GM12891 (cell line): ENCODE measurements around the gene ELOVL1.
A peak's percentile ranks its signal among the peaks of the same experiment; 100 is the strongest.

Experiments used
- DNase-seq: peaks from one replicate; pipeline ENCODE4 v3.0.0; 2011; ENCODE audit warnings: low spot score; ENCODE audit not compliant: insufficient read length
- FAIRE-seq: peaks from 2 replicates; lab custom pipeline; 2011; peaks lifted over from hg19 to GRCh38; lab: Jason Lieb, UNC
- PAX5 ChIP-seq: IDR thresholded peaks from 2 replicates; pipeline ENCODE4 v1.6.1; 2011; ENCODE audit warnings: low read length, moderate library complexity, mild to moderate bottlenecking; ENCODE audit not compliant: insufficient read depth, severe bottlenecking
- POLR2A ChIP-seq: IDR thresholded peaks from 2 replicates; pipeline ENCODE4 v1.6.1; 2011; ENCODE audit warnings: low read depth, low read length, control low read depth
- POLR2AphosphoS5 ChIP-seq: IDR thresholded peaks from 2 replicates; pipeline ENCODE4 v1.6.1; 2011; ENCODE audit warnings: low read depth, low read length, control low read depth
- POU2F2 ChIP-seq: IDR thresholded peaks from 2 replicates; pipeline ENCODE4 v1.6.1; 2011; ENCODE audit warnings: low read depth, mild to moderate bottlenecking, control low read depth, low read length, moderate library complexity
- SPI1 ChIP-seq: IDR thresholded peaks from 2 replicates; pipeline ENCODE4 v1.6.1; 2011; ENCODE audit warnings: low read depth, low read length, control low read depth
- TAF1 ChIP-seq: IDR thresholded peaks from 2 replicates; pipeline ENCODE4 v1.6.1; 2011; ENCODE audit warnings: low read depth, low read length, control low read depth

The ELOVL1 gene

DNA sequence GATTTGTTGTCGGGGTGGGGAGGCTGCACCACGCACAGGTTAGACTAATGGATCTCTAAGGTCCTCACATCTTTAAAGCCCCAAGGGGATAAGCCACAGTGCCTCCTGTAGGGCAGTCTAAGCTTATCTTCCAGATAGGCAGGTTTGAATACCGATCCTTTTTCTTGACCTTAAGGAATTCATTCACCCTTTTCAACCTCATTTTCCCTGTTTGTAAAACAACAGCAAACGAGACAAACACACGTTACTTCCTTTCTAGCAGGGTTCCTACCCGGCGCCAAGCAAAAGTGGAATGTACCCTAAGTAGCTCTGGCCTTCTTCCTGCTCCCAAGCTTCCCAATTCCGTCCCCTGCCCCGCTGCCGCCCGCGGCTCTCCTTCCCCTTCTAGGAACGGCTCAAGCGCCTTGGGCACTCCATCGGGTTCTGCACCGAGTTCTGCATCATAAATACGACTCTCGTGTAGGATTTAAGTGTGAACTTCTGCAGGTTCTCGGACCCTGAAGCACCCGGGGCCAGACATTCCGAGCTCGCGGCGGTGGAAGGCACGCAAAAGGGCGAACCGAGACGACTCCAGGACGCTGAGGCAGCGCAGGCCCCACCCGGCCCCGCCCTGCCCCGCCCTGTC is 9.6 kb downstream of the ELOVL1 start:
- TF ChIP-seq POU2F2 (no peak), TAF1 (no peak), PAX5 (no peak), SPI1 (no peak), POLR2A (no peak; the same call in 1 of the 2 replicates), POLR2AphosphoS5 (no peak)
- peak; percentile 43 for DNase-seq
- FAIRE-seq = peak; percentile 50

DNA sequence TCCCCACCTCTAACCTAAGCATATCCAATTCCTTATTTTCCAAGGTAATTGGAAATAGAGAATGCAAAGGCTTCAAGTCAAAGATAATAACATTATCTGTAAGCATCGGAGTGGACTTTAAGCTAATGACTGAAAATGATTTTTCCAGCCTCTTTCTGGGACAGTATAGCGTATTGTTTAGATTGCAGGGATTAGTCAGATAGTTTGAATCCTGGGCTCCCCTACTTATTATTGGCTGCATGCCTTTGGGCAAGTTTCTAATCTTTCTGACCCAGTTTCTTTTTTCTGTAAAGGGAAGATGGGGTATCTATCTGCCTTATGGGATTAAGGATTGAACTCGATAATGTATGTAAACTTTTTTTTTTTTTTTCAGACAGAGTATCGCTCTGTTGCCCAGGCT is 10.6 kb downstream of the ELOVL1 start:
- no peak for DNase-seq
- TF ChIP-seq POU2F2 (no peak), POLR2AphosphoS5 (no peak), POLR2A (no peak), TAF1 (no peak), SPI1 (no peak), PAX5 (no peak)
- no peak for FAIRE-seq

DNA sequence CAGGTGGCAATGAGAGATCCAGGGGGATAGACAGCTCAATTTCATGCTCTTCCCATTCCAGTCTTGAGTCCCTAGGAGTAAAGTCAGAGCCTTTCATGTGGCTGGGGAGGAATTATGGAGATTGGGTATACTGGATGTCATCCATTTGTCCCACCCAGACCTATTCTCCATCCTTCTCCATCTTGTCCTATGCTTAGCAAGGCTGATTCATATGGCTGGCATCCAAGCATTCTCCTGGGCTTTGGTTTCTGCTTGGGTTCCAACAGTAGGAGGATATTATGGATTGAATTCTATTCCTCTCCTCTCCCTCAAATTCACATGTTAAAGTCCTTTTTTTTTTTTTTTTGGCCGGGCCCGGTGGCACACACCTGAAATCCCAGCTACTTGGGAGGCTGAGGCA is 12.9 kb downstream of the ELOVL1 start:
- DNase-seq = no peak
- FAIRE-seq = no peak
- TF ChIP-seq POLR2A (no peak), POU2F2 (no peak), POLR2AphosphoS5 (no peak)

DNA sequence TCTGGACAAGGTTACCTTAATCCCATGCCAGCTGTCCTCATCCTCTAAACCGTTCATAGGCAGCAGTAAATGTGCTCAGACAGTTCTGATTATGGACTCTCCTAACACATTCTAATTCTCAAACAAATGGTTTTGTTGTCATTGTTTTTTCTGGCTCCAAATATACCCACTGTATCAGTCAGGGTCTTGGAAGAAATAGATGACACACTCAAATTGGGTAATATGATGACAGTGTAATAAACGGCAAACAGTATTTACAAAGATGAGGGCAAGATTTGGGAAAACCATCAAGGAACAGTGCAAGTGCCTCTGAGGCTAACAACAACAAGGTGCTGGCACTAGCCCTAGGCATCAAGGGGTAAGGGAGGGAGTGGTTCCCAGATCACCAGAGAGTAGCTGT is 13.3 kb downstream of the ELOVL1 start:
- FAIRE-seq (no peak), DNase-seq (no peak)
- no peak for TF ChIP-seq SPI1
- no peak for TF ChIP-seq POU2F2
- no peak for TF ChIP-seq POLR2AphosphoS5
- TF ChIP-seq TAF1 = no peak
- TF ChIP-seq PAX5 = no peak
- TF ChIP-seq POLR2A = no peak

DNA sequence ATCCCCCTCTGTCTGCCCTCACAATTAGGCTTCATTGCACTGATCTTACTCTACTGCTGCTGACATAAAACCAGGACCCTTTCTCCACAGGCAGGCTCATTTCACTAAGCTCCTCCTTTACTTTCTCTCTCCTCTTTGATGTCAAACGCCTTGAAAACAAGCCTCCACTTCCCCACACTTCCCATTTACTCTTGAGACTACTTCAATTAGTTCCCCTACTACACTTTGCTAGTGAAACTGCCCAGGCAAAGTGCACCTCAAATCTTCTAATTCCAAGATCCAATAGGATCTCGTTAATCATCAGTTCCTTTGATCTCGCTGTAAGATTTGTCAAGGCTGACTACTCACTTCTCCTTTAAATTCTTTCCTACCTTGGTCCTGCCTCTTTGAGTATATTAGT is 14.9 kb downstream of the ELOVL1 start:
- no peak for TF ChIP-seq SPI1
- TF ChIP-seq POLR2AphosphoS5 = no peak
- TF ChIP-seq POU2F2 = no peak
- TF ChIP-seq POLR2A = no peak
- no peak for TF ChIP-seq PAX5
- TF ChIP-seq TAF1 = no peak
- FAIRE-seq (no peak), DNase-seq (no peak)

DNA sequence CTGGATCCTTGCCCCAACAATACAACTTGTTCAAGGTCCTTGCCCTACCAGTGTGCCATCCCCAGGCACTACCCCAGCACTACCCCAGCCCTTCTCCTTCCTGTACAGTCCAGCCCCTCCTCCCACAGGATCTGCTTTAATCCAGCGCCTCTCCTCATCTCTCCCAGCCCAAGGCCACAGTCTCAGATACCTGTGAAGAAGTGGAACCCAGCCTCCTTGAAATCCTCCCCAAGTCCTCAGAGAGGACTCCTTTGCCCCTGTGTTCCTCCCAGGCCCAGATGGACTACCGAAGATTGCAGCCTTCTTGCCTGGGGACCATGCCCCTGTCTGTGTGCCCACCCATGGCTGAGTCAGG is 15.5 kb downstream of the ELOVL1 start:
- TF ChIP-seq PAX5 = no peak
- TF ChIP-seq TAF1 = no peak
- no peak for TF ChIP-seq POLR2AphosphoS5
- no peak for TF ChIP-seq POLR2A
- no peak for TF ChIP-seq POU2F2
- TF ChIP-seq SPI1 = no peak
- FAIRE-seq (no peak), DNase-seq (no peak)

DNA sequence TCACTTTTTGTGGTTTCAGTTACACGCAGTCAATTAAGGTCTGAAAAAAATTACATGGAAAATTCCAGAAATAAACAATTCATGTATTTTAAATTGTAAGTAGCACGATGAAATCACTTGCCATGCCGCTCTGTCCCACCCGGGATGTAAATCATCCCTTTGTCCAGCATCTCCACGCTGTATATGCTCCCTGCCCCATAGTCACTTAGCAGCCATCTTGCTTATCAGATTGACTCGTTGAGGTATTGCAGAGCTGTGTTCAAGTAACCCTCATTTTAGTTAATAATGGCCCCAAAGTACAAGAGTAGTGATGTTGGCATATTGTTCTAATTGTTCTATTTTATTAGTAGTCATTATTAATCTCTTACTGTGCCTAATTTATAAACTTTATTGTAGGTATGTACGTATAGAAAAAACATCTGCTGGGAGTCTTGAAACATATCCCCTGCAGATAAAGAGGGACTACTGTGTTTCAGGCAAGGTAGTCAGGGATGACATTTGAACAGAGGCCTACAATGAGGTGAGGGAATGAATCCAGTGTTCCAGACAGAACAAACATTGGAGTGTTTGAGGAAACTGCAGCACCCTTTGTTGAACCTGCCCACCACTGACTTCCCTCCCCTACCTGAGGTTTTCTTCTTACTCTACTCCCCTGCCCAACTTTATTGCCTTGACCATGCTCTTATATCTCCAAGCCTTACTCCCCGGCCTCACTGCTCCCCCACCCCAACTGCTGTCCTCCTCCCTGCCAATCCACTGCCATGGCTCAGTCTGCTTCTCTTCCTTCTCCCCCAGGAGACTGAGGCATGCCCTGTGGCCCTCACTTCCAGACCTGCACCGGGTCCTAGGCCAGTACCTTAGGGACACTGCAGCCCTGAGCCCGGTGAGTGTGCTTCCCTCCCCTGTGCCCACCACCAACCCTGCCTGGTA is 16.1 kb downstream of the ELOVL1 start:
- DNase-seq (no peak), FAIRE-seq (no peak)
- TF ChIP-seq POLR2A (no peak), POU2F2 (no peak), POLR2AphosphoS5 (no peak), PAX5 (no peak), TAF1 (no peak), SPI1 (no peak)

DNA sequence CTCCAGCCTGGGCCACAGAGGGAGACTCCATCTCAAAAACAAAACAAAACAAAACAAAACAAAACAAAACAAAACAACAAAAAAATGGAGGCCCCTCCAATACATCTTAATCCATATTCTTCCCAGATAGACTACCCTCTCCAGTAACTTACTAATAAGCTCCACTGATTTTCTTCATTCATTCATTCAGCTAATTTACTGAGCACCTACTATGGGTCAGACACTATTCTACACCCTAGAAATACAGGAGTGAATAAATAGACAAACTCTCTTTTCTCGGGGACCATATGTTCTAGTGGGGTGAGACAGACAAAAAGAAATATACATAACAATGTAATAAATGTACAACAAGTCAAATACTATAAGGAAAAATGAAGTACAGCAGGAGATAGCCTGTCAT is 16.8 kb downstream of the ELOVL1 start:
- DNase-seq = no peak
- FAIRE-seq = no peak
- TF ChIP-seq POLR2AphosphoS5 (no peak), PAX5 (no peak), TAF1 (no peak), SPI1 (no peak), POLR2A (no peak), POU2F2 (no peak)

DNA sequence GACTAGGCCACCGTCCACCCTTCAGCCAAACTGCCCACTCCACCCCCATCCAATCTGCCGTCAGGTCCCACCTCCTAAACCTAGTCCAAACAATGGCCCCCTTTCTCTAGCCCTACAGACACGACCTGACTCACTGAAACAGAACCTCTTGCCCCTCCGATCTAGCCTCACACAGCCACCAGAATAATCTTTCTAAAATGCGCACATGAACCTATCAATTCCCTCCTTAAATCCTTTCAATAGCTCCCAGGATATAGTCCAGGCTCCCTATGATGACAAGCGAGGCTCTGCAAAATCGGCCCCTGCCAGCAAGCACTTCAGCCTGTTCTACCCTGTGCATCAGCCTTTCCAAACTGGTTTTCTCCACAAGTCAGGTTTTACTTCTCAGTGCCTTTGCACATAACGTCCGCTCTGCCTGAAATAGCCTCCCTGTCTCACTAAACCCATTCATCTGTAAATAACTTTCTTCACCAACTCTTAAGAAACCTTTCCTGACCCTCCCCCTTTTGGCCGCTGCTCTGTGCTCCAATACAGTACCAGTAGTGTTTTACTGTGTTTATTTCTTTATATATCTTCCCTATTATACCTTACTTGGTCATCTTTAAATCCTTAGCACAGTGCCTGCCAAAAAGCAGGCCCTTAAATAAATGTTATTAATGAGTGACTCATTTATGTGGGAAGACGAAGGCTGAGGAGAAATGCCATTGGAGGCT is 18.1 kb downstream of the ELOVL1 start:
- peak; percentile 64 for FAIRE-seq
- TF ChIP-seq TAF1 (no peak), POLR2A (no peak), SPI1 (no peak), PAX5 (no peak), POLR2AphosphoS5 (no peak)

More for the DNA sequence above, 18.1 kb downstream of the ELOVL1 start:
- DNase-seq = no peak
